Measurements from ENCODE around the gene GPR34.

- no peak for TF ChIP-seq CTCF (IDR thresholded peaks at IDR 0.05)
- TF ChIP-seq POLR2A (IDR thresholded peaks at IDR 0.05): no peak
These were observed 11.4 kb upstream of the GPR34 start for GRCh38 chrX:41677183-41678060.

Data from heart left ventricle (tissue), 13 donors.